Measurements from ENCODE around the gene NLRX1. TPM values are rescaled to one million over a fixed set of nuclear protein-coding genes. Genes with fewer than 3 reads are reported as not detected.

The NLRX1 gene
- total and polyA plus RNA-seq, 10 of the 15 experiments (the other 5 are each of a cell fraction or from before 2014, with no cell fraction given), result 0.85 to 18.5 (median 10.0) TPM

DNA sequence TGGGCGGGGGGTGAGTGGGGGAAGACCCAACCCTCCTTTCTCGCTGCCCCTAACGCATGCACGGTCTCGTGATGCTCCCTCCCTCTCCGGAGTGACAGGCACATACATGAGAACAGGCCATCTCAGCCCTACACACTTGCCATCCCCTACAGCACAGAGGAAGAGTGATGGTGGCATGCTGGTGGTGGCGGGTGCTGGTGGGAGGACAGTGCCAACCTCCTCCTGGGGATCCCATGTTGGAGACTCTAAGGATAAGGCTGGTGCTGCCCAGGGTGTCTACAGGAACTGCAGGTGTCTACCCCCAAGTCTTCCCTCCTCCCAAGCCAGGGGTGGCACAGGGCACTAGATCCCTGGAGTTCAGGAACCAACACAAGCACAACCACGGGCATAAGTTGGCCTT, 6.7 kb upstream of the NLRX1 start:
- ATAC-seq, result no peak

More for the DNA sequence above, 6.7 kb upstream of the NLRX1 start:
- in situ Hi-C loops (cut with MboI) (no loop called here), intact Hi-C loops (cut with micrococcal nuclease; ENCODE audit: unreplicated experiment) (no loop called here)
- Histone ChIP-seq H3K4me1 (ENCODE audit: control insufficient read depth, insufficient read depth, low read length) (no peaks in the 10 kb centered on the region), H3K27me3 (replicated peaks in 1 of 2; ENCODE audit: control insufficient read depth in 2 of 2, insufficient read depth in 2 of 2, low read length in 1 of 2) (no peaks in the 10 kb centered on the region; a peak in 1 of 4 replicates), H3K27ac (ENCODE audit: control insufficient read depth, insufficient read depth) (no peak overlapping the region), H2AFZ (ENCODE audit: control insufficient read depth, low read depth, low read length) (no peak overlapping the region), H3K4me2 (ENCODE audit: control insufficient read depth, insufficient read depth) (no peak overlapping the region), H4K20me1 (ENCODE audit: control insufficient read depth, insufficient read depth) (no peaks in the 10 kb centered on the region), H3K36me3 (ENCODE audit: control insufficient read depth in 2 of 2, insufficient read depth in 2 of 2, low read length in 1 of 2) (no peaks in the 10 kb centered on the region), H3K9me3 (replicated peaks; ENCODE audit: control insufficient read depth, insufficient read depth, low read length) (no peaks in the 10 kb centered on the region), H3K79me2 (ENCODE audit: control insufficient read depth, insufficient read depth, low read length) (no peaks in the 10 kb centered on the region), H3K4me3 (no peak overlapping the region), H3K9ac (ENCODE audit: control insufficient read depth, insufficient read depth, low read length) (no peak overlapping the region)
- ChIA-PET CTCF (no interaction called here), RAD21 (ENCODE audit: unreplicated experiment) (no interaction called here), SMC1A (ENCODE audit: uncharacterized antibody, unreplicated experiment) (no interaction called here), POLR2A (no interaction called here)
- no TSS peak for BruUV-seq (replicated peaks)
- FAIRE-seq (no peak), DNase-seq (ENCODE audit: low read depth, low spot score) (no peak)
- TF ChIP-seq MTA2 (IDR thresholded peaks at IDR 0.05; ENCODE audit: low read depth), result no peak
- no peak for TF ChIP-seq ZSCAN29 (IDR thresholded peaks at IDR 0.05)
- TF ChIP-seq MYB (IDR thresholded peaks at IDR 0.05; ENCODE audit: borderline replicate concordance, low read depth, low read length), result no peak
- TF ChIP-seq TAF1 (IDR thresholded peaks at IDR 0.05; ENCODE audit: borderline replicate concordance, low read depth, low read length), result no peak
- no peak for TF ChIP-seq GATAD2B (conservative IDR thresholded peaks at IDR 0.05; ENCODE audit: low read depth)
- TF ChIP-seq, protein P1, sequence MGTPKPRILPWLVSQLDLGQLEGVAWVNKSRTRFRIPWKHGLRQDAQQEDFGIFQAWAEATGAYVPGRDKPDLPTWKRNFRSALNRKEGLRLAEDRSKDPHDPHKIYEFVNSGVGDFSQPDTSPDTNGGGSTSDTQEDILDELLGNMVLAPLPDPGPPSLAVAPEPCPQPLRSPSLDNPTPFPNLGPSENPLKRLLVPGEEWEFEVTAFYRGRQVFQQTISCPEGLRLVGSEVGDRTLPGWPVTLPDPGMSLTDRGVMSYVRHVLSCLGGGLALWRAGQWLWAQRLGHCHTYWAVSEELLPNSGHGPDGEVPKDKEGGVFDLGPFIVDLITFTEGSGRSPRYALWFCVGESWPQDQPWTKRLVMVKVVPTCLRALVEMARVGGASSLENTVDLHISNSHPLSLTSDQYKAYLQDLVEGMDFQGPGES (IDR thresholded peaks at IDR 0.05), result no peak
- TF ChIP-seq, protein P2, sequence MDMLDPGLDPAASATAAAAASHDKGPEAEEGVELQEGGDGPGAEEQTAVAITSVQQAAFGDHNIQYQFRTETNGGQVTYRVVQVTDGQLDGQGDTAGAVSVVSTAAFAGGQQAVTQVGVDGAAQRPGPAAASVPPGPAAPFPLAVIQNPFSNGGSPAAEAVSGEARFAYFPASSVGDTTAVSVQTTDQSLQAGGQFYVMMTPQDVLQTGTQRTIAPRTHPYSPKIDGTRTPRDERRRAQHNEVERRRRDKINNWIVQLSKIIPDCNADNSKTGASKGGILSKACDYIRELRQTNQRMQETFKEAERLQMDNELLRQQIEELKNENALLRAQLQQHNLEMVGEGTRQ (IDR thresholded peaks at IDR 0.05; ENCODE audit: borderline replicate concordance, low read depth, low read length), result no peak
- no peak for TF ChIP-seq TARDBP (IDR thresholded peaks at IDR 0.05; ENCODE audit: borderline replicate concordance)
- TF ChIP-seq NRF1 (conservative IDR thresholded peaks at IDR 0.05; ENCODE audit: low read depth, low read length), result no peak
- TF ChIP-seq PML (IDR thresholded peaks at IDR 0.05; ENCODE audit: low read length), result no peak
- TF ChIP-seq, protein P3, sequence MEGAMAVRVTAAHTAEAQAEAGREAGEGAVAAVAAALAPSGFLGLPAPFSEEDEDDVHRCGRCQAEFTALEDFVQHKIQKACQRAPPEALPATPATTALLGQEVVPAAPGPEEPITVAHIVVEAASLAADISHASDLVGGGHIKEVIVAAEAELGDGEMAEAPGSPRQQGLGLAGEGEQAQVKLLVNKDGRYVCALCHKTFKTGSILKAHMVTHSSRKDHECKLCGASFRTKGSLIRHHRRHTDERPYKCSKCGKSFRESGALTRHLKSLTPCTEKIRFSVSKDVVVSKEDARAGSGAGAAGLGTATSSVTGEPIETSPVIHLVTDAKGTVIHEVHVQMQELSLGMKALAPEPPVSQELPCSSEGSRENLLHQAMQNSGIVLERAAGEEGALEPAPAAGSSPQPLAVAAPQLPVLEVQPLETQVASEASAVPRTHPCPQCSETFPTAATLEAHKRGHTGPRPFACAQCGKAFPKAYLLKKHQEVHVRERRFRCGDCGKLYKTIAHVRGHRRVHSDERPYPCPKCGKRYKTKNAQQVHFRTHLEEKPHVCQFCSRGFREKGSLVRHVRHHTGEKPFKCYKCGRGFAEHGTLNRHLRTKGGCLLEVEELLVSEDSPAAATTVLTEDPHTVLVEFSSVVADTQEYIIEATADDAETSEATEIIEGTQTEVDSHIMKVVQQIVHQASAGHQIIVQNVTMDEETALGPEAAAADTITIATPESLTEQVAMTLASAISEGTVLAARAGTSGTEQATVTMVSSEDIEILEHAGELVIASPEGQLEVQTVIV (IDR thresholded peaks at IDR 0.05; ENCODE audit: borderline replicate concordance, partially characterized antibody), result no peak
- TF ChIP-seq BACH1 (IDR thresholded peaks at IDR 0.05; ENCODE audit: borderline replicate concordance), result no peak
- 36% methylated on average over 8 of the region's 8 CpGs for WGBS (ENCODE audit: insufficient coverage, insufficient replicate concordance, low lambda C conversion rate, missing lambda C conversion rate)

Measured in GM12878 (cell line).